Ishikawa (cell line): ENCODE results near the gene PGBD5.

Experiments used
- CREB1 ChIP-seq: IDR thresholded peaks from 2 replicates; pipeline ENCODE4 v1.6.1; 2012; ENCODE audit warnings: low read depth
- EGR1 ChIP-seq: IDR thresholded peaks from 2 replicates; pipeline ENCODE4 v1.6.1; 2012
- EP300 ChIP-seq: IDR thresholded peaks from 2 replicates; pipeline ENCODE4 v1.6.1; 2012; ENCODE audit warnings: borderline replicate concordance
- FOXM1 ChIP-seq: IDR thresholded peaks from 2 replicates; pipeline ENCODE4 v1.6.1; 2012; ENCODE audit warnings: low read depth, borderline replicate concordance
- NFIC ChIP-seq: IDR thresholded peaks from 2 replicates; pipeline ENCODE4 v1.6.1; 2012
- RAD21 ChIP-seq: IDR thresholded peaks from 2 replicates; pipeline ENCODE4 v1.6.1; 2012; ENCODE audit warnings: low read depth
- REST ChIP-seq: IDR thresholded peaks from 2 replicates; pipeline ENCODE4 v1.6.1; 2012; ENCODE audit warnings: low read depth, mild to moderate bottlenecking
- TAF1 ChIP-seq: IDR thresholded peaks from 2 replicates; pipeline ENCODE4 v1.6.1; 2012; ENCODE audit warnings: low read depth, mild to moderate bottlenecking
- TEAD4 ChIP-seq: IDR thresholded peaks from 2 replicates; pipeline ENCODE4 v1.6.1; 2012
- YY1 ChIP-seq: IDR thresholded peaks from 2 replicates; pipeline ENCODE4 v1.6.1; 2012; ENCODE audit warnings: low read depth
- ZBTB7A ChIP-seq: IDR thresholded peaks from 2 replicates; pipeline ENCODE4 v1.6.1; 2012; ENCODE audit warnings: low read depth
- TF ChIP-seq, protein P1 (sequence below): IDR thresholded peaks from 2 replicates; pipeline ENCODE4 v1.6.1; 2012
- TF ChIP-seq, protein P2 (sequence below): IDR thresholded peaks from 2 replicates; pipeline ENCODE4 v1.6.1; 2012

GRCh38 chr1:230386637-230387262 lies 39.4 kb downstream of the PGBD5 start:
- TF ChIP-seq FOXM1 (no peak), TAF1 (no peak), RAD21 (no peak), EGR1 (no peak), EP300 (no peak), REST (no peak), YY1 (no peak), NFIC (no peak), CREB1 (no peak), TEAD4 (no peak), ZBTB7A (no peak)
- TF ChIP-seq, protein P1, sequence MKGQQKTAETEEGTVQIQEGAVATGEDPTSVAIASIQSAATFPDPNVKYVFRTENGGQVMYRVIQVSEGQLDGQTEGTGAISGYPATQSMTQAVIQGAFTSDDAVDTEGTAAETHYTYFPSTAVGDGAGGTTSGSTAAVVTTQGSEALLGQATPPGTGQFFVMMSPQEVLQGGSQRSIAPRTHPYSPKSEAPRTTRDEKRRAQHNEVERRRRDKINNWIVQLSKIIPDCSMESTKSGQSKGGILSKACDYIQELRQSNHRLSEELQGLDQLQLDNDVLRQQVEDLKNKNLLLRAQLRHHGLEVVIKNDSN: no peak
- TF ChIP-seq, protein P2, sequence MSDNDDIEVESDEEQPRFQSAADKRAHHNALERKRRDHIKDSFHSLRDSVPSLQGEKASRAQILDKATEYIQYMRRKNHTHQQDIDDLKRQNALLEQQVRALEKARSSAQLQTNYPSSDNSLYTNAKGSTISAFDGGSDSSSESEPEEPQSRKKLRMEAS: no peak
